Nephron progenitor cell (in vitro differentiated cells): Measurements from ENCODE around the gene ATG10.

Source experiments
- DNase-seq: peaks from one replicate; pipeline ENCODE4 v3.0.0; 2021
- H3K27ac Mint-ChIP-seq: 2 replicates; pipeline ENCODE4 v1.8.0; 2021; ENCODE audit warnings: mild to moderate bottlenecking, moderate library complexity, mixed read lengths
- H3K27me3 Mint-ChIP-seq: 2 replicates; pipeline ENCODE4 v1.8.0; 2021; ENCODE audit warnings: mild to moderate bottlenecking, low read depth, mixed read lengths; ENCODE audit not compliant: poor library complexity
- H3K36me3 Mint-ChIP-seq: 2 replicates; pipeline ENCODE4 v1.8.0; 2021; ENCODE audit warnings: low read depth, mixed read lengths
- H3K4me1 Mint-ChIP-seq: 2 replicates; pipeline ENCODE4 v1.8.0; 2021; ENCODE audit warnings: mixed read lengths
- H3K4me3 Mint-ChIP-seq: 2 replicates; pipeline ENCODE4 v1.8.0; 2021; ENCODE audit warnings: mild to moderate bottlenecking, moderate library complexity, mixed read lengths
- H3K9me3 Mint-ChIP-seq: 2 replicates; pipeline ENCODE4 v1.8.0; 2021; ENCODE audit warnings: mild to moderate bottlenecking, moderate library complexity, mixed read lengths
- CTCF ChIP-seq: fragments of 200-600 bp; sonication (generic); IDR thresholded peaks from 2 replicates; pipeline ENCODE4 v1.5.0; 2021; ENCODE audit warnings: antibody characterized with exemption

The ATG10 gene

GRCh38 chr5:82151662-82152061 lies 179.8 kb downstream of the ATG10 start:
- peaks cover 30% of the 10 kb centered on the region for H3K4me1 Mint-ChIP-seq
- H3K4me3 Mint-ChIP-seq: no peak overlapping the region
- TF ChIP-seq CTCF: no peak
- no peaks in the 10 kb centered on the region for H3K36me3 Mint-ChIP-seq
- no peaks in the 10 kb centered on the region for H3K27me3 Mint-ChIP-seq
- H3K27ac Mint-ChIP-seq: no peak overlapping the region
- H3K9me3 Mint-ChIP-seq: no peaks in the 10 kb centered on the region
- DNase-seq: no peak

GRCh38 chr5:82152978-82153481 lies 181.2 kb downstream of the ATG10 start:
- peak overlapping the region; percentile 68 for H3K27ac Mint-ChIP-seq
- no peak overlapping the region for H3K4me3 Mint-ChIP-seq

GRCh38 chr5:82154776-82155175 lies 183.0 kb downstream of the ATG10 start:
- Mint-ChIP-seq H3K4me1 (peaks cover 25% of the 10 kb centered on the region), H3K36me3 (no peaks in the 10 kb centered on the region), H3K27me3 (no peaks in the 10 kb centered on the region), H3K9me3 (no peaks in the 10 kb centered on the region), H3K27ac (no peak overlapping the region), H3K4me3 (no peak overlapping the region)
- DNase-seq: no peak
- TF ChIP-seq CTCF: no peak

More at GRCh38 chr5:82152978-82153481, 181.2 kb downstream of the ATG10 start:
- H3K4me1 Mint-ChIP-seq: peaks cover 30% of the 10 kb centered on the region
- DNase-seq: no peak
- H3K9me3 Mint-ChIP-seq: no peaks in the 10 kb centered on the region
- no peaks in the 10 kb centered on the region for H3K36me3 Mint-ChIP-seq
- no peak for TF ChIP-seq CTCF
- no peaks in the 10 kb centered on the region for H3K27me3 Mint-ChIP-seq

GRCh38 chr5:82155305-82155704 lies 183.5 kb downstream of the ATG10 start:
- Mint-ChIP-seq H3K36me3 (no peaks in the 10 kb centered on the region), H3K27me3 (no peaks in the 10 kb centered on the region), H3K9me3 (no peaks in the 10 kb centered on the region), H3K4me1 (peaks cover 20% of the 10 kb centered on the region), H3K27ac (peak overlapping the region; percentile 66), H3K4me3 (no peak overlapping the region)
- DNase-seq: no peak
- TF ChIP-seq CTCF: no peak

GRCh38 chr5:82156874-82157273 lies 185.1 kb downstream of the ATG10 start:
- H3K4me1 Mint-ChIP-seq: peaks cover 14% of the 10 kb centered on the region
- DNase-seq: no peak
- H3K27me3 Mint-ChIP-seq: no peaks in the 10 kb centered on the region
- H3K36me3 Mint-ChIP-seq: no peaks in the 10 kb centered on the region
- no peaks in the 10 kb centered on the region for H3K9me3 Mint-ChIP-seq
- no peak overlapping the region for H3K27ac Mint-ChIP-seq
- H3K4me3 Mint-ChIP-seq: no peak overlapping the region
- no peak for TF ChIP-seq CTCF

- Mint-ChIP-seq H3K4me3 (no peak overlapping the region), H3K27ac (no peak overlapping the region), H3K36me3 (no peaks in the 10 kb centered on the region), H3K9me3 (no peaks in the 10 kb centered on the region), H3K4me1 (peaks cover 10% of the 10 kb centered on the region), H3K27me3 (no peaks in the 10 kb centered on the region)
- TF ChIP-seq CTCF: no peak
- no peak for DNase-seq
Observed at GRCh38 chr5:82158755-82159413, 187.1 kb downstream of the ATG10 start.
